ENCODE measurements around the gene DOK6.
"Not testable (repeated sequence)": the region's sequence is repeated elsewhere in the genome, so short reads cannot be mapped to it uniquely, and the experiment has no call there.

DOK6 gene

GRCh38 chr18:69876490-69876889 lies 475.8 kb downstream of the DOK6 start:
- TF ChIP-seq CTCF (conservative IDR thresholded peaks at IDR 0.05; ENCODE audit: low read depth, low read length) = no peak
- no peak for DNase-seq (ENCODE audit: low read depth)
- H3K4me3 ChIP-seq (ENCODE audit: low read depth, low read length) = no peak overlapping the region

- TF ChIP-seq CTCF (conservative IDR thresholded peaks at IDR 0.05; ENCODE audit: low read depth, low read length) = no peak
- H3K4me3 ChIP-seq (ENCODE audit: low read depth, low read length) = no peak overlapping the region
- DNase-seq (ENCODE audit: low read depth) = no peak
Measured at GRCh38 chr18:69878213-69878933, 477.7 kb downstream of the DOK6 start.

- DNase-seq (ENCODE audit: low read depth); H3K4me3 ChIP-seq (ENCODE audit: low read depth, low read length): not testable (repeated sequence)
Measured at GRCh38 chr18:69879051-69879450, 478.4 kb downstream of the DOK6 start.

GRCh38 chr18:69880083-69880482 lies 479.4 kb downstream of the DOK6 start:
- no peak for TF ChIP-seq CTCF (conservative IDR thresholded peaks at IDR 0.05; ENCODE audit: low read depth, low read length)
- DNase-seq (ENCODE audit: low read depth) = no peak
- no peak overlapping the region for H3K4me3 ChIP-seq (ENCODE audit: low read depth, low read length)

- no peak for TF ChIP-seq CTCF (conservative IDR thresholded peaks at IDR 0.05; ENCODE audit: low read depth, low read length)
- no peak overlapping the region for H3K4me3 ChIP-seq (ENCODE audit: low read depth, low read length)
- no peak for DNase-seq (ENCODE audit: low read depth)
Measured at GRCh38 chr18:69882965-69883668, 482.4 kb downstream of the DOK6 start.

GRCh38 chr18:69883781-69884180 lies 483.1 kb downstream of the DOK6 start:
- no peak for TF ChIP-seq CTCF (conservative IDR thresholded peaks at IDR 0.05; ENCODE audit: low read depth, low read length)
- no peak for DNase-seq (ENCODE audit: low read depth)
- no peak overlapping the region for H3K4me3 ChIP-seq (ENCODE audit: low read depth, low read length)

GRCh38 chr18:69885355-69885754 lies 484.7 kb downstream of the DOK6 start:
- TF ChIP-seq CTCF (conservative IDR thresholded peaks at IDR 0.05; ENCODE audit: low read depth, low read length) = no peak
- no peak overlapping the region for H3K4me3 ChIP-seq (ENCODE audit: low read depth, low read length)

More at GRCh38 chr18:69885355-69885754, 484.7 kb downstream of the DOK6 start:
- DNase-seq (ENCODE audit: low read depth) = no peak
